NCI-H446 treated with DMSO at 0.1 percent for 48 hours (cell line): Measurements from ENCODE around the gene KLF16.

ENCODE experiments used
- DNase-seq: peaks from one replicate; lab custom pipeline; 2025; lab: John Stamatoyannopoulos, UW

Gene KLF16

GRCh38 chr19:1867349-1867724, 4.0 kb upstream of the KLF16 start:
- DNase-seq: no peak

GRCh38 chr19:1866693-1867348, 3.4 kb upstream of the KLF16 start:
- no peak for DNase-seq

GRCh38 chr19:1865172-1866010, 2.0 kb upstream of the KLF16 start:
- no peak for DNase-seq

- peak; percentile 5 for DNase-seq
These were observed 1.2 kb upstream of the KLF16 start for GRCh38 chr19:1864480-1865171.

- DNase-seq: peak; percentile 96
These were observed 480 bp upstream of the KLF16 start for GRCh38 chr19:1863638-1864479.

- no peak for DNase-seq
These were observed 703 bp downstream of the KLF16 start for GRCh38 chr19:1862424-1863327.

- DNase-seq: no peak
These were observed 1.3 kb downstream of the KLF16 start for GRCh38 chr19:1862068-1862423.

- no peak for DNase-seq
These were observed 1.8 kb downstream of the KLF16 start for GRCh38 chr19:1861599-1862031.

- no peak for DNase-seq
These were observed 2.4 kb downstream of the KLF16 start for GRCh38 chr19:1860821-1861598.

GRCh38 chr19:1860042-1860775, 3.2 kb downstream of the KLF16 start:
- no peak for DNase-seq

GRCh38 chr19:1859331-1859781, 4.0 kb downstream of the KLF16 start:
- DNase-seq: no peak

- DNase-seq: no peak
These were observed 4.8 kb downstream of the KLF16 start for GRCh38 chr19:1858412-1859081.

- DNase-seq: no peak
These were observed 5.6 kb downstream of the KLF16 start for GRCh38 chr19:1857648-1858326.

GRCh38 chr19:1856698-1857603, 6.4 kb downstream of the KLF16 start:
- DNase-seq: no peak

GRCh38 chr19:1856345-1856697, 7.1 kb downstream of the KLF16 start:
- DNase-seq: no peak

- no peak for DNase-seq
These were observed 7.5 kb downstream of the KLF16 start for GRCh38 chr19:1855828-1856255.
